HPDE6-E6E7 (cell line): Measurements from ENCODE around the gene DNAJB7.
"Not testable (repeated sequence)": the region's sequence is repeated elsewhere in the genome, so short reads cannot be mapped to it uniquely, and the experiment has no call there.

Experiments
- DNase-seq: peaks from one replicate; pipeline ENCODE4 v3.0.0; 2011; ENCODE audit warnings: missing footprints; ENCODE audit errors: extremely low spot score

The DNAJB7 gene

DNA sequence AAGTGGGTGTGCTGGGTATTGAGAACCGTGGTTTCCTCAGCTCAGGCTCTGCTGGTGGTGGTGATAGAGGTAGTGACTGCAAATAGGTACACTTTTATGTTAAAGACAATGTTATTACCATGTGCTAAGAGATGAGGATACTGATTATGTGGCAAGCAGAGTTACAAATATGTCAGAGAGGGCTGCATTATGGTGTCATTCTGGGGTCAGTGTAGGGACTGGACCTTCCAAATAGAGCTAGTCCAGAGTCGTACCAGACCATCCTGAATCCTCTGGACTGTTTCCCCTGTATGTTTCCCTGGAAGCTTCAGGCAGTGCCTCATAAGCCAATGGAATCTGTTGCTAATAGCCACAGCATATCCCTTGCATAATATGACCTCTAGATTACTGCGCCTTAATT is at the start of gene DNAJB7:
Gene DNAJB7 (minus strand): TSS at position 101 of the 400 bp plus-strand sequence. CDS start 119 bp downstream, outside the sequence.
- no peak for DNase-seq

DNA sequence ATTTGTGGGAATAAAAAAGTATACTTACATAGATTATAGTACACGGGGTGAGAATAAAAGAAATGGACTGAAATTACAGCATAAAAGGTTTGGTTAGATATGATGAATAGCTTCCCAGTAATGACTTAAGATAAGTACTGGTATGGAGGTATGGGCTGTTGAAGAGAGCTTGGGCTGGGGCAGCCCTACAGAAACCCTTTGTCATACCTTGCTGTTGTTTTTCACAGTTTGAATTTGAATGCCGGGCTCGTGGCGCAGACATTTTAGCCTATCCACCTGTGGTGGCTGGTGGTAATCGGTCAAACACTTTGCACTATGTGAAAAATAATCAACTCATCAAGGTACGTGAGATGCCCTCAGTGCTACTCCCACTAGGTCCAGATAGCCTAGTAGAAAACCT is 47.0 kb upstream of the DNAJB7 start:
- DNase-seq: no peak

DNA sequence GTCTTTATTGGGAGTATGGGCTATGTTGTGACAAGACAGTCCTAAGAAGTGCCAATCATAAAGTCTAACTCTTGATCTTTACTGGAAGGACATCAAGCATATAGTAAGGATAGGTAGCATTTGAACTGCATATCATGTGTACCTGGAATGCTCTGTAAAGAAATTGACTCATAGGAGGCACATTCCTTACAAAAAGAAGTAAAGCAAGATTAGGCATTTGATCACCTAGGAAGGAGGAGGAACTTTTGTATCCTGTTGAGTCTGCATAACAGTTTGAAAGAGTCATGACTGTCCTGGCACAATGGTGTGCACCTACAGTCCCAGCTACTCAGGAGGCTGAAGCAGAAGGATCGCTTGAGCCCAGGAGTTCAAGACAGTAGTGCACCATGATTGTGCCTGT is 42.2 kb upstream of the DNAJB7 start:
- DNase-seq: no peak

DNA sequence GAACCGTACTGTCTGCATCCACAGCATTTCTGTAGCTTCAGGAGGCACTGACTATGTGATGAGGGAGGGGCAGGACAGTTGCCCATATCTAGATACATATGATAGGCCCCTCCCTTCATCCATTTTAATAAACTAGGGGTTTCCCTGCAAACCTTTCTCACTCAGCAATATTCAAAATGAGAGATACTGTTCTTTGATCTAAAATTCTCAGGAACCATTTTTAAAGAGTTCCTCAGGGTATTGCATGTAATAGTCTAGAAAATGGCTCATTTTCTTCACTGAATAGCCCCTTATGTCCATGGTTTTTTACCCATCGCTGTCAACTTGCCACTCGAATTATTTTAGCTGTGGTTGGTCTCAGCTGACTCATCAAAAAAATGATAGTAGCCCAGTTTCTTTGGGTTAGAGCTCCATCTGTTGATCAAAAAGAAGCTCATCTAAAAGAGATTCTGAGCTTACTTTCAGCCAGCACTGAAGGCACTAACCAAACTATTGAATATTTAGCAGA is 37.0 kb upstream of the DNAJB7 start:
- DNase-seq: peak; percentile 25

DNA sequence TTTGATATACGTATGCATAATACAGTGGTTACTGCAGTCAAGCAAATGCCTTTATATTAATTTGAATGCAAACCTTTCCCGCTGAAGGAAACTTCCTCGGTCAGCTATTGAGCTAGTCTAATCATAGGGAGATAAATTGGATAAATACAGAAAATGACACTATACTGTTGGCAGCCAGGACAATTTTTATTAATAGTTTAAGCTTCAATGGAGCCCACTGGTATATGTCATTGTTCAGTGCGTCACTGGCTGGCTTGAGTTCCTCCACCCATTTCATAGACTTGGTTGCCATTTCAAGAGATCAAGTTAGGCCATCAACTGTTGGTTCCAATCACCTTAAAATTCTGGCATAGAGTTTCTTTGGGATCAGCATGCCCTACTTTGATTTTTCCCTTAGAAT is 32.5 kb upstream of the DNAJB7 start:
- no peak for DNase-seq

DNA sequence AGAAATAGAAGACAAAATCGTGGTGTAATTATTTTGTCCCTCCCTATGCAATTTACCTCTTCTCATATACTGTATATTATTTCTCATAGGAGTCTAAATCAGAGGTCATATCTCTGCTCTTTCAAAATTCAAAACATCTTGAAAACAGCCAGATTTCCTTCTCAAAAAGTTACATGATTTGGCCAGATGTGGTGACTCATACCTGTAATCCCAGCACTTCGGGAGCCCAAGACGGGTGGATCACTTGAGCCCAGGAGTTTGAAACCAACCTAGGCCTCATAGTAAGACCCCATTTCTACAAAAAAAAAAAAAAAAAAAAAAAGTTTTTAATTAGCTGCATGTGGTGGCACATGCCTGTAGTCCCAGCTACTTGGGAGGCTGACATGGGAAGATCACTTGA is 29.0 kb upstream of the DNAJB7 start:
- no peak for DNase-seq

DNA sequence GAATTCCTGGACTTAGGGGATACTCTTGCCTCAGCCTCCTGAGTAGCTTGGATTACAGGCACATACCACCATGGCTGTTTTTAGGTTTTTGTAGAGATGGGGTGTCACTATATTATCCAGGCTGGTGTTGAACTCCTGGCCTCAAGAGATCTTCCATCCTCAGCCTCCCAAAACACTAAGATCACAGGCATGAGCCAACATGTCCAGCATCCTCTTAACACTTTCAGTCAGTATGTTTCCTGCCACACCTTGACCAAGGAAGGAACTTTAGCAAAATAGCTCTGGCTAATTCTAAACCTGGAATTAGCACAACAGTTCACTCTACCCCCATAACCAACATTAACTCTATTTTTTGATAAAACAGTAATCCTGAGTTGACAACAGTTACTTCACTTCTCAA is 27.2 kb upstream of the DNAJB7 start:
- DNase-seq: no peak

DNA sequence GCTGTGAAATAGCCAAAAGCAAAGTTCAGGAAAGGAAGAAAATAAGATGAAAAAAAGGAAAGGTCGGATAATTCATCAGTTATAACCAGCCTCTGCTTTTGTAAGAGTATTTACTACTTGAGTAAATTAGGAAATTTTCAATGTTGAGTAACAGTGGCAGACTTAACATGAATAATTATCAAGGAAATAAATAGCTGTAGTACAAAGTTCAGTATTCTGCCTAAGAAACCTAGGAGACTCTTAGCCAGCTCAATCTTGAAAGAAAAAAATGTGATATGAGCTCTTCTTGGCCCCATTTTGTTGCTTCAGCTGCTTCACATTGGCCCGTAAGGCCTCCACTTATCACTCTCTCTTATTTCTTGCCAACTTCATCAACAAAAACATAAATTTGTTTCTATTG is 17.0 kb upstream of the DNAJB7 start:
- DNase-seq: no peak

DNA sequence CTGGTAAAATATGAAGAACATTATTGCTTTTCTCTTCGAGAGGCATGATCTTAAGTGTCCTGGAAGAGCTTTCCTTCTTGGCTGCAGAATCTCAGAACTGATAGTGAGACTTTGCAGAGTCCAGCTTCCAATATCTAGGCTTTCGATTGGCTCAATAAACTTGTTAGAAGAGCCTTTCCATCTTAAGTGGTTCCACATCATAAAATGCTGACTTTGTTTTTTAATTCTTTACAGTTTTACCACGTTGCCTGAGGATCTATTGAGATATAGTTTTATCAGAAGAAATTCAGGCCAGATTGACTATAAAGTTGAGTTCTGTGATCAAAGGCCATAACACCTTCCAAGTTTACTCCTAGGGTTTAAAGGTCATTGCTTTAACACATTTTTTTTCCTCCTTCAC is 15.6 kb upstream of the DNAJB7 start:
- DNase-seq: no peak

DNA sequence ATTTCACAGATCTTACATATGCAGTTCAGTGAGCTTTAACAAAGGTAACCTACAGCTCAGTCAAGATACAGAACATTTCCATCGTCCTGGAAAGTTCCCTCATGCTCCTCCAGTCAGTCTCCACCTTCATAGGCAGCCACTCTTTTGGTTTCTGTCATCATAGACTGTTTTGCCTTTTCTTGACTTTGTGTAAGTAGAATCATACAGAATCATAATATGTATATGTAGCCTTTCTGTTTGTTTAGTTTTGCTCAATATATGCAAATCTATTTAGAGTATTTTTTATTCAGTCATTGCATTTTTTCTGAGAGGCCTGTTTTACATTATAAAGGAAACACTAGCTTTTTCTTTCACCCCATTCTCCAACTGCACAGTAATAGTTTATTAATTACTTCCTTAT is 15.0 kb upstream of the DNAJB7 start:
- DNase-seq: no peak

DNA sequence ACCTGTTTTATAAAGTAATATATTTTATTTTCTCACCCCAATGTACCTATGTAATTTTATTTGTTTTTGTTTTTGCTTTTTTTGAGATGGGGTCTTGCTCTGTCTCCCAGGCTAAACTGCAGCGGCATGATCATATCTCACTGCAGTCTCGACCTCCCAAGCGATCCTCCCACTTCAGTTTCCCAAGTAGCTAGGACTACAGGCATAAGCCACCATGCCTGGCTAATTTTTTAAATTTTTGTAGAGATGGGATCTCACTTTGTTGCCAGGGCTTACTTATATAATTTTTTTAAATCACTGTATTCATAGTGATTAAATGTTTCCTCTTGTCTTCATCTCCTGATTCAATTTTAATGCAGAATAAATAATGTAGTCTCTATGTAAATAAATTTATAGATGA is 13.2 kb upstream of the DNAJB7 start:
- DNase-seq: no peak

DNA sequence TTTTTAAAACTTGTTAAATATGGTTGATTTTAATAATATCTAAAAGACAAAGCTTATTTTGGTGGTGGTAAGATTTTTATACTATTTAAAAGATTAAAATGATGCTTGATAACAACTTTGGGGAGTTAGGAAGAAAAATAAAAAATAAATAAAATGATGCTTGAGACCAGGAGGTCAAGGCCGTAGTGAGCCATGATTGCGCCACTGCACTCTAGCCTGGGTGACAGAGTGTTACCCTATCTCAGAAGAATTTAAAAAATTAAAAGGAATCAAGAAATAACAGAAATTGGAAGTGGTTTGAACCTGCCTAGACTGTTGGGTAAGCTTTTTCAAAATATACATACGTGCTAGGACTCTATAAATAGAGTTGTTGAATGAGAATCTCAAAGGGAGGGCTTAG is 12.1 kb upstream of the DNAJB7 start:
- no peak for DNase-seq

DNA sequence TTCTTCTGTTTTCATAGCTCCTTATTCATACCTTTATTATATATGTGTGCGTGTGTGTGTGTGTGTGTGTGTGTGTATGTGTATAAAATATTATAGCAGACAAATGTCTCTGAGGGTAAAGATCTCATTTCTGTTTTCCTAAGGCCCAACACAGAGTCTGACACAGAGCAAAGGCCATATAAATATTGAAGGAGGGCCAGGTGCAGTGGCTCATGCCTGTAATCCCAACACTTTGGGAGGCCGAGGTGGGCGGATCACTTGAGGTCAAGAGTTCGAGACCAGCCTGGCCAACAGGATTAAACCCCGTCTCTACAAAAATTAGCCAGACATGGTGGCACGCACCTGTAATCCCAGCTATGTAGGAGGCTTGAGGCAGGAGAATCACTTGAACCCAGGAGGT is 6.5 kb upstream of the DNAJB7 start:
- not testable (repeated sequence) for DNase-seq

DNA sequence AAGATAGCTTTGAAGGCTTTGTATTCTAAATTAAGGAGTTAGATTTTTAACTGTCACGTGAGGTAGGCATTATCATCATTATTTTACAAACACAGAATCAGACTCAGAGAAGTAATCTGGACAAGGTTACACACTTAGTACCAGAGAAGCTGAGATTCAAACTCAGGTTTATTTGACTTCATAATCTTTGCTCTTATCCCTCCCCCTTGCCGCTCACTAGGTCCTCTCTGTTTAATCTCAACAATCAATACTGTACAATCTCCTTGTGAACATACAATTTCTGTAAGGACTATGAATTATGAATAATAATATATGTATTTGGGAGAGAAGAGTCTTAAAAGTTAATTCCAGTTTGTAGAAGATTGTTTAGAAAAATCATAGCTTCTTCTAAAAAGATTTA is 5.2 kb upstream of the DNAJB7 start:
- DNase-seq: no peak

DNA sequence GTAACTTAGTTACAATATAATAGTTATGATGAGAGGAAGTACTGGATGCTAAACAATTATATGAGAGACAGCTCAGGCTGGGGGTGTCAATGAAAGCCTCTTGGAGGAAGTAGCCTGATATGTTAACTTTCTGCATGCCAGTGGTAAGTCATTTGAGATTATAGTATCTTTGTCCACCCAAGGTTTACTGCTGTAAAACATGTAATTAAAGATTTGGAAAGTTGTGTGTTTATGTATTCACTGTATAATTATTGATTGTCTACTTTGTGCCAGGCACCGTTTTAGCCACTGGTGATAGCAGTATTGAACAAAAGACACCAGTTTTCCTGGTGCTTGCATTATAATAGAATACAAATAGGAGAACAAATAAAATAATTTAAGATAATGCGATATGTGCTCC is 624 bp upstream of the DNAJB7 start:
- no peak for DNase-seq

DNA sequence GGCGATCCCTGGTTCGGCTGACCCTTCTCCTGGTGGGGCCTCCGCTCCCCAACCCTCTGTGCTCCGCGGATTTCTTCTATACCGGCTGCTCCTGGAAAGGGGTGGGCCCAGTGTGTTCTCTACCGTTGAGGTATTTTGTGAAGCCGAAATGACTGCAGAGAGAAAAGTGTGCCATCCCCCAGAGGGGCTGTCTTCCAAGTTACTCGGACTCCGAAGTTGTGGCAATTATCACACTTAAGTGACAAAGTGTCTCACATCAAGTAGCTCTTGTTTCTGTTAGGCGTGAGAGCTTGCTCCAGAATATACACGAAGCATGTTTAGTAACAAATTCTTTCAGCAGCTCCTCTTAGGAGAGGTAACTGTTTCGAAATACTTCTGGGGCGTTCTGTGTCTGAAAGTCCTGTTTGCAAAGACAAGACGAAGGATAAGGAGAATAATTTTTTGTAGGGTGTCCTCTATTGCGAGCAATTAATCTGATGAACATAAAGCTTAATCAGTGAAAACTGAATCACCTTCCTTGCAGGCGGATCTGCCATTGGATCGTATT is 4.5 kb downstream of the DNAJB7 start:
- peak; percentile 2 for DNase-seq

DNA sequence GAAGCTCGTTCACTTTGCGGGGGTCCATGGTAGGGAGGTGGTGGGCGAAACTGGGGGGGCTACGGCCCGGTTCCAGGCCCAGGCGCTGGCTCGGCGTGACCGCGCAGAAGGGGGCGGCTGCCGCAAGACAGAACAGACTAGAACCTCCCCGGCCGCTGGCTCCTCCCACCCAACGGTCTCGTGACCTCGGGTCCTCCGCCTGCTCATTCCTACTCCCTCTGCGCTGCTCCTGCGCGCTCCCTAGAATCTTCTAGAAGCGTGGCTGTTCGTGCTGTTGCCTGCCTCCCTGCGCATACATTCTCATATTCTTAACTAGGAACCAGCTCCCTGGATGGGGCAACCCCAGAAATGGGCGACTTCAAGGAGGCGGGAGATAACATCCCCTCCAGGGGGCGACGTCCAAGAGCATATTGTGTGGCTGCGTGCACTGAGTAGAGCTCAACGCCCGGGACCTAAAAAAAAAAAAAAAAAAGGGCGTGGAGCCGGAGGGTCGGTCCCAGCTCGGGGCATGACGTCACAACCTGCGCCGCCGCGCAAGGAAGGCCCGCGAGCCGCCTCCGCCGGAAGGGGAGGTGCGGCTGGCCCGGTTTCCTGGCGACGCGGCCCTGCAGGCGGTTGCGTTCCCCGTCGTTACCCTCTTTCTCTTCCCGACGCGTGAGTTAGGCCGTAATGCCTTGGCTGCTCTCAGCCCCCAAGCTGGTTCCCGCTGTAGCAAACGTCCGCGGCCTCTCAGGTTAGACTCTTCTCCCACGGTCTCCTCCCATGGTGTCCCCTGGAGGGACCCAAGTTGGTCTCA is 5.2 kb downstream of the DNAJB7 start, which contains the start of the genes ST13 and XPNPEP3:
Gene ST13 (minus strand): TSS at position 127 of the 796 bp plus-strand sequence. CDS start 99 bp downstream, at position 28.
Gene XPNPEP3 (plus strand): TSS at position 636 of the 796 bp plus-strand sequence. CDS start 34 bp downstream, at position 670.
- DNase-seq: peak; percentile 74

DNA sequence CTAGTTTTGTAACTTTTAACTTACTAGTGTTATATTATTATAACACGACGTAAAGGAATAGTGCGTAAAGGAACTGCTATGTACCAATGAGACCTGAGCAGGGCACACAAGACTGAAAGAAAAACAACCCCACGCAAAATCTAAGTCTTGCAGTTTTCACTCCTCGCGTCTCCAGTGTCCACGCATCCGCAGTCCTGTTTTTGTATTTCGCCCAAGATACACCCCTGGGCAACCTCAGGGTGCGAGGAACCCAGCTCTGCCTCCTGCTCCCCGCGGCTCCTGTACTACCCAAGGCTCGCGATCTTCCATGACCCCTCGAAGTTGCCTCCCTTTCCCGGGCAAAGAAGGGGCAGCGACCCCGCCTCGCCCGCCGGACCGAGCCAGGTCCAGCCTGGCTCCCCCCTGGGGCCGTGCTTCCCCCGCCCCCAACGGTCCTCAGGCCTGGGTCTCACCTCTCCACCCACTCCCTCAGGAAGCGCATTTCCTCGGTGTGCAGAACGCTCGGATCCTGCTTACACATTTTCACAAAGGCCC is 5.9 kb downstream of the DNAJB7 start:
- peak; percentile 4 for DNase-seq

DNA sequence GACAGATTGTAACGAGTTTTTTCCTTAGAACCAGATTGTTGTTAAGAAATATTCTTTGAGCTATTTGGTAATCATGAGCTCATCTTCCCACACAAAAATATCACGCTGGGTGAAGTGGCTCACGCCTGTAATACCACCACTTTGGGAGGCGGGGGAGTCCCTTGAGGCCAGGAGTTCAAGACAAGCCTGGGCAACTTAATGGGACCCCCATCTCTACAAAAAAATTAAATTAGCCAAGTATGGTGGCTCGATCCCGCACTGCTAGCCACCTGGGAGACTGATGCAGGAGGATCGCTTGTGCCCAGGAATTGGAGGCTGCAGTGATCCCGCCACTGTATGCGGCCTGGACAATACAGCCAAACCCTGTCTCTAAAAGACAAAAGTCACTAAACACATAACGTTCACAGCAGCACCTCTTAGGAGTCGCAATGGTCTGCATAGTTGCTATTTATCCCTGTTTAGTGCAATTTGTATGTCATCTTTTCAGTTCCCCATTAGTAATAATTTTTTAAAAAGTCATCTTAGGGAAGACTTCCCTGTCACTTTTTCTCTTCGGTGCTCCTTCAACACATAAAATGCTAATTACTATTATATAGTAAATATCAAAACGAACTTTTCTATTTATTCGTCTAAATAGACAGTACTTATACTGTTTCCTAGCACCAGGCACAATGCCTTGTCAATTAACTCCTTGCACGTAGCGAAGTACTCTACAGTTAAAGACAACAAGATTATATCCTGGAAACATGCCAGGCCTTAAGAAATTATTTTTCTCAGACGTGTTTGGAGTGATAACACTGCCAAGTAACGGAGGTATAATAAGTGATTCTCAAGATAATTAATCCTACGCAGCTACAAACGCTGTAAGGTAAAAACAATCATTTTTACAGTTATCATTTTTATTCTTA is 6.6 kb downstream of the DNAJB7 start:
- no peak for DNase-seq

DNA sequence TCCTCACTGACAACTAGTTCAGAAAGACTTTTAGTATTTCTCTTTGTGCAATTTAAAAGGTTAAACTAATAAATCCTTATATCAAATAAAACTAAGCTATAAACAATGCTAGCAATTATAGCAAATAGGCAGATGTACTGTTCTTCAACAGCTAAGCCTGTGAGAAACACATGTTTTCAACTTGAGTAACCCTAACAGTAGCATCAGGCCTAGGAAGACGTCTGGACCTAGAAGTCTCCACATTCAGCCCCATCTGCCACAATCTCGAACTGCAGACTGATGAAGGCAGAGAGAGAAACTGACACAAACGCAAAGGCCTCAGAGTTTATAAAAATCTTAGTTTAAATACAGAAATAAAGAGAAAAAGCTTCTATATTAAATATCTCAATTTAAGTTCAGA is 8.0 kb downstream of the DNAJB7 start:
- DNase-seq: no peak

DNA sequence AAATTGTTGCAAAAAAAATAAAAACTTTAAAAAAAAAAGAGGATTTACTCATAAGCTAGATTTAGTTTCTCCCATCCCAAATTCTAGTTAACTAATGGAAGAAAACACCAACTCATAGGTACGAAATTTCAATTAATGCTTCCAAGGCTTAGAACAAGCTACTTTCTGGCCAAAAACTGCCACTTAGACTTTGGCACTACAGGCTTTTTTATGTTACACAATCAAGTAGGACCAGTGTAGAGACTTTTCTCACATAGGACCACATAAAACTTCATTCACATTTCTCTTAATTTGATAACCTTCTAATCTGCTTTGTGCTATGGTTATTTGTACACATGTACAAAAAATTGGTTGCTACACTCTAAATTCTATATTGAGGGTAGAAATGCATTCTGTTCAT is 8.6 kb downstream of the DNAJB7 start:
- DNase-seq: no peak

DNA sequence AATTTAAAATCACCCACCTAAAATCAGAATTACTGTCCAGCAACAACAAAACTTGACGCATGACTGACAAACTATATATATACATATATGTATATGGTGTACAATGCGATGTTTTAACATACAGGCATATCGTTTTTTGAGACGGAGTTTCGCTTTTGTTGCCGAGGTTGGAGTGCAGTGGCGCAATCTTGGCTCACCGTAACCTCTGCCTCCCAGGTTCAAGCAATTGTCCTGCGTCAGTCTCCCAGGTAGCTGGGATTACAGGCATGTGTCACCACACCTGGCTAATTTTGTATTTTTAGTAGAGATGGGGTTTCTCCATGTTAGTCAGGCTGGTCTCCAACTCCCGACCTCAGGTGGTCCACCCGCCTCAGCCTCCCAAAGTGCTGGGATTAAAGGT is 16.1 kb downstream of the DNAJB7 start:
- not testable (repeated sequence) for DNase-seq
